Kidney capillary endothelial cell (primary cell): ENCODE data around the gene CDC26.
"Not testable (repeated sequence)": the region's sequence is repeated elsewhere in the genome, so short reads cannot be mapped to it uniquely, and the experiment has no call there.

Experiments
- DNase-seq: peaks from one replicate; pipeline ENCODE4 v3.0.0-alpha.2; 2018; ENCODE audit warnings: low spot score

CDC26 gene

DNA sequence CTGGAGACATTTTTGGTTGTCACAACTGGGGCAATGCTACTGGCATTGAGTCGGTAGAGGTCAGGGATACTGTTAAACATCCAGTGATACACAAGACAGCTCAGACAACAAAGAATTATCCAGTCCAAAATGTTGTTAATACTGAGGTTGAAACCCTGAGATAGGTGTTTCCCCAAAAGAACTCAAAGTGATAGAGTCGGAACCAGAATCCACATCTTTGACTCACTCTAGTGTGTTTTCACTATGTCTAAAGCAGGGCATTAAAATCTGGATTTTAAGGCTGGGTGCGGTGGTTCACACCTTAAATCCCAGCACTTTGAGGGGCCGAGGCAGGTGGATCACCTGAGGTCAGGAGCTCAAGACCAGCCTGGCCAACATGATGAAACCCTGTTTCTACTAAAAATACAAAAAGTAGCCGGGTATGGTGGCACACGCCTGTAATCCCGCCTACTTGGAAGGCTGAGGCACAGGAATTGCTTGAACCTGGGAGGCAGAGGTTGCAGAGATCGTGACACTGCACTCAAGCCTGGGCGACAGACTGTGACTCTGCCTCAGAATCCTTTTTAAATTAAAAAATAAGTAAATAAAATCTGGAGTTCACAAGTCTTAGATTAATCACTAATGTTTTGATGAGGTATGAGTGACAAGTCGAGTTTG lies 37.0 kb downstream of the CDC26 start:
- no peak for DNase-seq

DNA sequence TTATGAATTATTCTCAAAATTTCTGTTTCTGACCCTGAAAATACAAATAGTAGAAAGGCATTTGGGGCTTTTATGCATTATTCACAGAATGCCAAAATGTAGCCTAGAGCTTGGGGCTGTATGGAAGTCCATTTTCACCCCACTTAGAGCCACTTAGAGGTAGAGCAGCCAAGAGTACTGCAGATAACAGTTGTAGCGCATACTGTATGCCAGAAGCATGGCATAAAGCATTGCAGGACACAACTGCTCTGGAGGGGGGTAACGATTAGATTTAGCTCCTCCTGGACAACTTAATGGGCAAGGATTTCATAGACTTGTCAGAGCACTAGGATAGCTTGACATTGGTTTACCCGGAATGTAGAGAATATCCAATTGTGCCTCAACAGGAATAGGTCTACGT lies 38.3 kb downstream of the CDC26 start:
- no peak for DNase-seq

DNA sequence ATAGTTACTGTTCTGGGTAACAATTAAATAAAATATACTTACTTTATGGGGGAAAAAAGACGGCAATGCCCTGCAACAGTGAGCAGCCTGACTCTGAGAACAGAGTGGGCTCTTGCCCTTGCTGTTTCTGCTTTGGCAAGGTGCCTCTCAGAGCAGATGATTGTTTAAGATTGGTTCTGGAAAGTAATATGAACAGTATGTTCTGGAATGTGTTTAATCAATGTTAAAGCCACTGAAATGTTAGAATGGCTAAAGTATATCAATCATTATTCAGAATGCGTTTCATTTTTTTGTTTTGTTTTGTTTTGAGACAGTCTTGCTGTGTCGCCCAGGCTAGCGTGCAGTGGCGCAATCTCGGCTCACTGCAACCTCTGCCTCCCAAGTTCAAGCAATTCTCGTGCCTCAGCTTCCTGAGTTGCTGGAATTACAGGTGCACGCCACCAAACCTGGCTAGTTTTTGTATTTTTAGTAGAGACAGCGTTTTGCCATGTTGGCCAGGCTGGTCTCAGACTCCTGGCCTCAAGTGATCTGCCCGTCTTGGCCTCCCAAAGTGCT lies 39.6 kb downstream of the CDC26 start:
- not testable (repeated sequence) for DNase-seq

DNA sequence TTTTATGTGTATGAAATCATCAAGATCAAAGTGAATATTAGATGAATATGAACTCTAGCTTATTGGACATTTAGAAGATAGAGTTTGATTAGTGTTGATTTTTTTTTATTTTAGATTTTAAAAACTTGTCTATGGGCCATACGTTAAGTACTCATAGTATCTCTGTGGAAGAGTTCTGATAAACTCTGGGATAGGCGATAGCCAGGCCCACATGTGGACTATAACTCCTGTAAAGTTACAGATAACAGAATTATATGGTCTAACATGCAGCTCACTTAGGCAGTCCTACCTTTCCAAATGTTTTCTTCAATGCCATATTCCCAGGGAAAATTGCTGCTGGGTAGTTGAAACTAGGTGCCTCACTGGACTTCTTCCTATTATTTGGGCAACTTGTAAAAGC lies 43.7 kb downstream of the CDC26 start:
- DNase-seq: no peak

DNA sequence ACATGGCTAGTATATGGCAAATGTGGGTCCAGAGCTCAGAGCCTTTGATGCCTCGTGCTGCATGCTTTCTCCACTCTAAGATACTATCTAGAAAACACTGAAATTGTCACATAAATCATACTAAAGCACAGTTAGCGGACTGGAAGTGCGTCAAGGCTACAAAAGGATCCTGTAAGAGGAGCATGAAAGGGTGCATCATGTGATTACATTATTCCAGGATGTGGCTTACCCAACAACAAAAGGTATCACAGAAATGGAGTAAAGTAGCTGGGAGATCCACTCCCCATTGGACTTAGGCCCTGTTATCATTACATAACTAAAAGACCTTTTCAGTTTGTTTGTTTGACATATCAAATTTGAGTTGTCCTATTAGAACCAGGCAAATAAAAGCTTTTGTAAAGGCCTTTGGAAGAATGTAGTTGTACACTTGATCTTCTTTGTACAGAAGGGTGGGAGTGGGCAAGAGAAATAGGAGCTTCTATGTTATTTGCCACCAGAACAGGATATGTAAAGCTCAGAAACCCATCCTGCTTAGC lies 47.2 kb downstream of the CDC26 start:
- no peak for DNase-seq

DNA sequence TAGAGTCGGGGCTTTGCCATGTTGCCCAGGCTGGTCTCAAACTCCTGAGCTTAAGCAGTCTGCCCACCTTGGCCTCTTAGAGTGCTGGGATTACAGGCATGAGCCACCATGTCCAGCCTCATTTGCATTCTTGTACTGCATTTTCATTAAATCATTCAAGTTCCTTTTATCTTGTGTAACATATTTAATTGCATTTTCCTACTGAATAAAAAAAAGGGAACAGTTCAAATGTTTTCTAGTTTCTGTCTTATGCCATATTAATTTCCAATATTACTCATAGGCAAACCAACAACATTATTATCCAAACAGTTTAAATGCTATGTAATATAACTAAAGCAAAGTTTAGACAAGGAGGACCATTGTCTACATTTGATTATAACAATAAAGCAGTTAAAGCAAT lies 47.9 kb downstream of the CDC26 start:
- no peak for DNase-seq

DNA sequence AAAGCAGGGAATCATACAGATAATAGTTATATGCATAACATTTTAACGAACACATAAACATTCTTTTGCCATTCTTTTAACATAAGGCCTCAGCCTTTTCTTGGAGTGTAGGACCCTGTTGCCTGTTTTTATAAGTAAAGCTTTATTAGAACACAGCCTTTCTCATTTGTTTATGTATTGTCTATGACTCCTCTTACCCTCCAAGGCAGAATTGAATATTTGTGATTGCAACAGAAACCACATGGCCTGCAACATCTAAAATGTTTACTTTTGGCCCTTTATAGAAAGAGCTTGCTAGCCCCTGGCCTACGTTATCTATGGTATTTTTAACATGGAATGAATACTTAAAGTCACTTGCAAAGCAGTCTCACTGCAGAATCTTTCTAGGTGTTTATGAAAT lies 51.4 kb downstream of the CDC26 start:
- DNase-seq: no peak

DNA sequence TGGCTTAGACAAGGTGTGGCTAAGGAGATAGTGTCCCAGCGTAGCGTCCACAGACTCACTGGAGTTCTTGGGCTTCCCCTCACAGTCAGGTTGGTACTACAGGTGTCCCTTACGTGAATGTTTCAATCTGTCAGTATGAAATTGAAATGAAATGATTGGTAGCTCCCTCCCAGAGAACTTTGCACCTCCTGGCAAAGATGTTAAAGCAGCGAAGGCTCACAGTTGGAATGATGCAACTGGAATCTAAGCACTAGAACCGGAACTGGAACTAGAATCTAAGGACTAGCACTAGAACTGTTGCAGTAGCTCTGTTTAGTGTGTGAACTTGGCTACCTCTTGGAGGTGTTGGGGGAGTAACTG lies 52.9 kb downstream of the CDC26 start:
- DNase-seq: no peak

DNA sequence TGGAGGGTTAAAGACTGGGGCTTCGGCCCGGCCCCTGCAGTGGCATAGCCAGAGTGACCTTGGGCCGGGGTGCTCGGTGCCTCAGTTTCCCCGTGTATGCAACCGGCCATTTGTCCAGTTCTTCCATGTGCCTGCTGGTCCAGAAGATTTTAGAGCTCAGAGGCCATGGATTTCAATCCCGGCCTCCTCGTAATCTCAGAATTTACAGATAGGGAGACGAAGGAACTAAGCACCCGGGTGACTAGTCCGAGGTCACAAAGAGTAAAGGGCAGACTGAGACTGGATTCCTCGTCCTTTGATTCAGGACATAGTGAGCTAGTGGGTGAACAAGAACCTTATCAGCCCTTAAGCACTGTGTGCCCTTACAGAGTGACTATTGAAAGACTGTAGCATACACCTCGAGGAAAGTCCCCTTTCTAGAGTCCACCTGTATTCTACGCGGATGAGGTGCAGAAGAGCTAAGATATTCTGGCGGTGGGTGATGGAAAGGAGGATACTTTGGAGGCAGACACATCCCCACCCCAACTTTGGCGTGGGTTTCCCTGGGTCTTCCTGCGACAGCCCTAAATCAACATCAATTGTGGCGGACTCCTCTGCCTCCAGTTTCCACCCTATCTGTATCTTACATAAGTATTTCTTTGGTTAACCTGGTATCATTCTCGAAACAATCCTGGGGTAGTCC lies 53.4 kb downstream of the CDC26 start:
- peak; percentile 15 for DNase-seq

DNA sequence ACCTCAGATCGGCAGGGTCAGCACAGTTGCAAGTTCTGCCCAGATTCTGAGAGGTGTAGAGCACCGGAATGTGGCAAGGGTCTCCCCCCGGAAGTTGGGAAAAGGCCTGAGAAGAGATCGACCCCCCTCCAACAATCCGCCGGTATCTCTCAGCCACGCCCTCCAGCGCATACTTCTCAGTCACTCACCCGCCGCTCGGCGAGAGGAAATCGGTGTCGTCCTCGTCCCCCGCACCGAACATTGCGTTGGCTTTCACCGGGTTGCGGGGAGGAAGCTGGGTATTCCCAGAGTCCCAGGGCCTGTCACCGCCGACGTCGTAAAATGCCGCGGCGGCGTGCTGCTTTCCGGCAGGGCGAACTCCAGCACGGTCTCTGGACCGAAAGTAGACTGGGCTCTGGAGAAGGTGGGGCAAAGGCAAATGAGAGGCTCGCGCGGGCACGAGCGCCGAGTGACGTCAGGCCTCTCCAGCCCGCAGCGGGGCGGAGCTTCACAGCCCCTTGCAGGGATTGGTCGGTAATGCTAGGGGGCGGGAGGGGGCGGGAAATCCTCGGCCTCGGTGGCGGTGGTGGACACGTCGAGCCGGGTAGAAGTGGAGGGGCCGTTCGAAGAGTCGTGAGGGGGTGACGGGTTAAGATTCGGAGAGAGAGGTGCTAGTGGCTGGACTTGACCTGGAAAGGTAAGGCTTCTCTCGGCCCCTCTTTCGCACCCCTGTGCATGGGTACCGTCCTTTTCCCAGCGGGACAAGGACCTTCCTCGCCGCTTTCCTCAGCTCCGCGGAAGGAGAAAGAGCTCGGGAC lies 54.2 kb downstream of the CDC26 start, which contains the start of the genes FKBP15 and SLC31A1:
TSS of gene FKBP15 (minus strand) at position 275 of the 797 bp plus-strand sequence. CDS start at position 241, 34 bp downstream.
TSS of gene SLC31A1 (plus strand) at position 542 of the 797 bp plus-strand sequence. CDS start 34,605 bp downstream, outside the sequence.
- peak; percentile 98 for DNase-seq

DNA sequence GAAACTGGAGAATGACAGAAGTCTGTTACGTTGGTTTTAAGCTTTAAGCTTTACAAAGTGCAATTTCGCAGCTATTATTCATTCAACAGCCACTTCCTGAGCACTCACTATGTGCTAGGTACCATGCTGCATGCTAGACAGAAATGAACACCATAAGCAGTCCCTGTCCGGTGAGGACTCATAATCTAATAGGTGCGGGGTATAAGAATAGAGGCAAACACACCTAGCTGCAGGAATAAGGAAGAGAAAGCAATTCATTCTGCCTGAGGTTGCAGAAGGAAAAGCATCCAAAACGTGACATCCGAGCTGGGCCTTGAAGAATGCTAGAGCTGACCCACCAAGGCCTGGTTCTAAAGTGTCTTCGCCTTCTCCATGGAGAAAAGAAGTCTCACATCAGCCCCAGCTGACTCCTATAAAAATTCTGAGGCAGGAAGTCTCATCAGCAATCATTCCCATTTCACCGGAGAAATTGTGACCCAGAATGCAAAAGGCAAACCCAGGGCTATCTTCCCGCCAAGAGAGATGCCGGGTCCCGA lies 54.8 kb downstream of the CDC26 start:
- DNase-seq: peak; percentile 15

DNA sequence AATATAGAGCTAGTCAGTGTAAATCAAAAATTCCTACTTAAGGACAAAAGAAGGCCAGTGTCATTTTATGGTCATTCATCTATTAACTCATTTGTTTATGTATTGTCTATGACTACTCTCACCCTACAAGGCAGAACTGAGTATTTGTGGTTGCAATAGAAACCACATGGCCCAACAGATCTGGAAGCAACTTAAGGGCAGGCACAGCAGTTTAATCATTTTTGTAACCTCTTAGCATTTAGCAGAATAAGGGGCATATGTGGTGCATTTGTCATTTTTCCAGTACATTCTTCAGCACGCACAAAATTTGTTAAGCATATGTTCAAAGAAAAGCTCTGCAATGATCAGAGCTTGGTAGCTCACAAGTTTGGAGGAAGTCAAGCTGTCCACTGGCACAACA lies 55.4 kb downstream of the CDC26 start:
- no peak for DNase-seq

DNA sequence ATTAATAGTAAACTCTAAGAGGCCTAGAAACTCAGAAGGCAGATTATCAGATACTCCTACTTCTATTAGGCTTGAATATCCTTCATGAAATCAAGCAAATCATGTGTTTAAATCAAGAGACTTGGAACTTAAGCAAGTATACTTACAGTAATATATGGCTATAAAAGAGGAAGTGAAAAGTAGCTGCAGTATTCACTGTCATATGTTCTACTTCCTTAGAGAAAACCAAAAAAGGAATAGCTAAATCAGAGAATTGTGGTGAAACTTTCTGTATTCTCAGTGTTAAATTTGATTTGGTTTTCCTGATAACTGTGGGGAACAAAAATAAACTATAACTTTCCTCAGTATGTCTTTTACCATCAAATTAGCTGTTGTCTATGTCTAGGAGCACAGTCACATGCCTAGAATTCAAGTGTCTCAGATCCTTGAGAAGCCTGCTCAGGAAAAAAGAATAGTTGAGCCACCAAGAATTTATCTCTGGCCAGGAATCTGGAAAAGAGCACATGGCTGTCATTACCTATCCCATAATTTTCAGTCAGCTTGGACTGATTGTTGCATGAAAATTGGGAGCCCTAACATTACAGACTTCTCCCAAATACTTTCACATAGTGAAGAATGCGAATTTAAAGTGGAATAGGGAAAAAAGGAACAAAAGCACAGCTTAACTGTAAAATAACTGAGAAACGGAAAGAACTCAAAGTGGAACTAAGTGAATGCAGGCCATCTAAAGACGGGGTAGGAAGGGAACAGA lies 56.0 kb downstream of the CDC26 start:
- DNase-seq: no peak
